IgD-negative memory B cell (primary cell): Measurements from ENCODE around the gene MDGA2. TPM values are rescaled to one million over a fixed set of nuclear protein-coding genes. Genes with fewer than 3 reads are reported as not detected.
"Not testable (repeated sequence)": the region's sequence is repeated elsewhere in the genome, so short reads cannot be mapped to it uniquely, and the experiment has no call there.

Source experiments
- H3K27ac Mint-ChIP-seq, 3 donors: one replicate each; pipeline ENCODE4 v1.8.0; 2020 to 2022; ENCODE audit warnings: mild to moderate bottlenecking in 3 of 3, mixed read lengths in 3 of 3, moderate library complexity in 1 of 3
- H3K27me3 Mint-ChIP-seq: one replicate; pipeline ENCODE4 v1.8.0; 2021; ENCODE audit warnings: mixed read lengths
- H3K36me3 Mint-ChIP-seq: one replicate; pipeline ENCODE4 v1.8.0; 2020; ENCODE audit warnings: mild to moderate bottlenecking, mixed read lengths
- H3K4me1 Mint-ChIP-seq, 3 donors: one replicate each; pipeline ENCODE4 v1.8.0; 2020 to 2022; ENCODE audit warnings: mixed read lengths in 3 of 3, mild to moderate bottlenecking in 1 of 3
- H3K4me3 Mint-ChIP-seq, 4 donors: one replicate each; pipeline ENCODE4 v1.8.0; 2020 to 2022; ENCODE audit warnings: mild to moderate bottlenecking in 4 of 4, mixed read lengths in 4 of 4, moderate library complexity in 3 of 4
- H3K9me3 Mint-ChIP-seq, 3 donors: one replicate each; pipeline ENCODE4 v1.8.0; 2020 to 2021; ENCODE audit warnings: mixed read lengths in 3 of 3, mild to moderate bottlenecking in 1 of 3
- polyA plus RNA-seq: library from polyadenylated mRNA; unstranded; fragments of 300-500 nt; fragmentation: Illumina TruSeq; gene quantifications from one replicate; pipeline ENCODE4 v1.2.3, GENCODE V29; 2021

MDGA2 gene
- polyA plus RNA-seq, 1 donor from 2014 or later, result not detected

DNA sequence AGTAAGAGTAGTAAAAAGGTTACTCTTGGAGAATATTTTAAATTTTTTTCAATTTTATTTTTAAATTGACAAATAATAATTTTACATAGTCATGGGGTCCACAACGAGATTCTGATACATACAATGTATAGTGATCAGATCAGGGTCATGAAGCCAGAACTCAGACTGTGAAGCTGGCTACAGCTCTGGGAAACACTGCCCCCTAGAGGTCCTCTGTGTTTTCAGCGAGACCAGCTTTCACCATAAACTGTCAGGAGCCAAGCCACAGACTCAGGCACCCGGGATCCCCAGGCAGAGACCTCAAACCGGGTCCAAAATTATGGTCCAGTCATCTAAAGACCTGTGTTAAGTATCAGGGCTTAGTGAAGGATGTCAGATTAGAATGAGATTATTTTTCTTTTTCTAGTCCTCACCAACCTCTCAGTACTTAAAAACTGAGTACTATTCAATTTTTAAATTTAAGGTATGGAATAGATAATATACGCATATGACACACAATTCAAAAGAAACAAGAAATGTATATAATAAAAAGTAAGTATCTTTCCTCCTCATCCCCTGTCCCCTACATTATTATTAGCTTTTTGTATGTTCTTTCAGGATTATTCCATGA, 397.1 kb downstream of the MDGA2 start:
- H3K27ac Mint-ChIP-seq, result no peak overlapping the region
- H3K4me1 Mint-ChIP-seq, result no peaks in the 10 kb centered on the region
- H3K4me3 Mint-ChIP-seq, result no peak overlapping the region
- H3K36me3 Mint-ChIP-seq, result no peaks in the 10 kb centered on the region
- H3K27me3 Mint-ChIP-seq, result no peaks in the 10 kb centered on the region
- peaks cover 0 to 4% (median 2%) of the 10 kb centered on the region in 3 donors for H3K9me3 Mint-ChIP-seq

DNA sequence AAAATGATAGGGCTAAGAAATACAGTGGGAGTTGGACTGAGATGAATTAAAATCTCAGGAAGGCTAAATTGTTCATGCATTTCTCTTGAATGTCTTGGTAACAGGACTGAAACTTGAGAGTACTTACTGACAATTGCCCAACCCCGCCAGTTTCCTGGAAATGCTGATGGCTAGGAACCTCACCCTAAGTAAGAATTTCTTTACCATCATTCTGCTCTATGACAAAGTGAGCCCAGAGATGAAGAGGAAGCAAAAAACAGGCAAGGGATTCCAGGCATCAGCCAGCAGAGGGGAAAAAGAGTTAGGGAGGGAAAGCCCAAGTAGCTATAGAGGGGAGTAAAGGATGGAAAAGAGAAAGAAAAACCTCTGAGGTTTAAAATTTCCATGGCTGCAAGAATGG, 397.7 kb downstream of the MDGA2 start:
- H3K4me1 Mint-ChIP-seq, result no peaks in the 10 kb centered on the region
- H3K9me3 Mint-ChIP-seq, result peaks cover 0 to 2% (median 0%) of the 10 kb centered on the region in 3 donors
- no peaks in the 10 kb centered on the region for H3K27me3 Mint-ChIP-seq
- no peak overlapping the region for H3K4me3 Mint-ChIP-seq
- no peak overlapping the region for H3K27ac Mint-ChIP-seq
- H3K36me3 Mint-ChIP-seq, result no peaks in the 10 kb centered on the region

DNA sequence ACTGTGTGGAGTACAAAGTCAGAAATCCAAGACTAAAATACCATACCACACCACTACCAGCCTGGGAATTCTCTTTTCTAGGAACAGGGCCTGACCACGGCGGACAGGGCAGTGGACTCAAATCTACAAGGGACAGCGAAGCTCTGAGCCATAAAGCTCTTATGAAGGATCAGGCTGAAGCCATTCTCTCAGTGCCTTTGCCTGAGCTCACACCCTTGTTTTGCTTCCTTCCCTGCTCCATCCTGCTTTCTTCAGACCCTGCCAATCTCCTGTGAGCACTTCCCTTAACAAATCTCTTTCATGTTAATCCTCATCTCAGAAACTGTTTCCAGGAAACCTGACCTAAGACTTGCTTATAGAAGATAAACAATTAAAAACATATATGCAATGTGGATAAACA, 398.5 kb downstream of the MDGA2 start:
- H3K4me1 Mint-ChIP-seq, result no peaks in the 10 kb centered on the region
- H3K36me3 Mint-ChIP-seq, result no peaks in the 10 kb centered on the region
- no peaks in the 10 kb centered on the region for H3K27me3 Mint-ChIP-seq

DNA sequence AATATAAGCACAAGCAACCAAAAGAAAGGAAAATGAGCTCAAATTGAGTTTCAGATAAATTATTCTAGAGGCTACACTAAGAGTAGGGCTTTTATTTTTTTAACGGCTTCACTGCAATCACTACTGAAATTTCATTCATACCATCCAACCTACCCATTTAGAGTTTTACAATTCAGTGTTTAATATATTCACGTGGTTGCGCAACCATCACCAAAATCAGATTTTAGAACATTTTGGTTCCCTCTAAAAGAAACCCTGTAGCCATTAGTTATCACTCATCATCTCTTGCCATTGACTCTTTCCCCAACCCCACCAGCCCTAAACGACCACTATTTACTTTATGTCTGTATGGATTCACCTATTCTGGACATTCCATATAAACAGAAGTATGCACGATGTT, 401.5 kb downstream of the MDGA2 start:
- H3K27me3 Mint-ChIP-seq, result no peaks in the 10 kb centered on the region
- H3K36me3 Mint-ChIP-seq, result no peaks in the 10 kb centered on the region
- H3K9me3 Mint-ChIP-seq, result peaks cover 0 to 2% (median 0%) of the 10 kb centered on the region in 3 donors
- H3K27ac Mint-ChIP-seq, result no peak overlapping the region
- no peak overlapping the region for H3K4me3 Mint-ChIP-seq
- no peaks in the 10 kb centered on the region for H3K4me1 Mint-ChIP-seq

More for the DNA sequence above, 398.5 kb downstream of the MDGA2 start:
- Mint-ChIP-seq H3K9me3 (peaks cover 0 to 2% (median 0%) of the 10 kb centered on the region in 3 donors), H3K4me3 (no peak overlapping the region), H3K27ac (no peak overlapping the region)

DNA sequence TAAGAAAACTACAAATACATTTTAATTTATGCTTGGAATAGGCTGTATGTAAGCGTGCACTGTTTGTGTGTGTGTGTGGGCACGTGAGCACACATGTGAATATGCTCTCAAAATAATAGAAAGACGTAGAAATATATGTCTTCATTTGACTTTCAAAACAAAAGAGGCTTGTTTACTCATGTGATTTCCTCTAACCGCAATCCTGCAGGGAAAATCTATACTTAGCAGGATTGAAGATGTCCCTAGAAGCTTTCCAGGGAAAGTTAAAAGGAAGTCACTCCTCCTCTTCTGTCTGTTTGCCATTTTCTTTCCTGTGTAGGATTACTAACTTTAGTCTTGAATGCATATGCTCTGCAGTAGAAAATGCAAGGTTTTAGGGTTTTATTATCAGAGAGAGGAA, 404.7 kb downstream of the MDGA2 start:
- H3K27me3 Mint-ChIP-seq, result no peaks in the 10 kb centered on the region
- peaks cover 0 to 3% (median 0%) of the 10 kb centered on the region in 3 donors for H3K9me3 Mint-ChIP-seq
- no peak overlapping the region for H3K4me3 Mint-ChIP-seq
- H3K4me1 Mint-ChIP-seq, result no peaks in the 10 kb centered on the region
- H3K36me3 Mint-ChIP-seq, result no peaks in the 10 kb centered on the region
- no peak overlapping the region for H3K27ac Mint-ChIP-seq

DNA sequence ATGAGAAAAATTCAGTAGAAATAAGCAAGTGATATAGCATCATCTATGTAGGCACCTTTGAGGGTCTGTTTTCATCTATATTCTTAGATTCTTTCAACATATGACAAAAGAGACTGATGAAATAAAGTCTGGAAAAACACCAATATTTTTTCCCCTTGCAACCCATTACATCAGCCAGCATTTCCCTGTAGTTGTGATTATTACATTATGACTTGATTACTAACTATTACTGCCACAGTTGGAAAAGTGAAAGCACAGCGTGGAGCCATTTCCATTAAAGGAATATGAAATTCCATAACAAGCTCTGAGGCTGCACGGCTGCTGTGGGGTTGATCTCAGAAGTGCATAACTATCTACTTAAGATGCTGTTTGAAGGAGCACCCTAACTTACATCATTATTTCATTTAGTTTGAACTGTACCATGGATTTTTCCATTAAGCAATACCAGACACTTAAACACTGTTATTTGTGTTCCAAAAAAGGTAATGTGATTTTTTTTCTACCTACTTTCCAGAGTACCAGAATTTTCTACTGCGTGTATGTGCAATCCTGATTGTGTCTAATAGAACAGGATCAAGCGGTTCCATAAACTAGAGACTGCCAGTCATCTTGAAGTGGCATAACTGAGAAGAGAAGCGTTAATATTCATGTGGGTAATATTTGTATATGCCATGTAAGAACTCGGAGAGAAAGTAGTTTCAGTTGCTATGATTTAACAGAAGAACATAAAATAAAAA, 405.5 kb downstream of the MDGA2 start:
- Mint-ChIP-seq H3K27ac (no peak overlapping the region), H3K9me3 (peaks cover 0 to 3% (median 0%) of the 10 kb centered on the region in 3 donors), H3K4me1 (no peaks in the 10 kb centered on the region), H3K27me3 (no peaks in the 10 kb centered on the region), H3K36me3 (no peaks in the 10 kb centered on the region), H3K4me3 (no peak overlapping the region)

DNA sequence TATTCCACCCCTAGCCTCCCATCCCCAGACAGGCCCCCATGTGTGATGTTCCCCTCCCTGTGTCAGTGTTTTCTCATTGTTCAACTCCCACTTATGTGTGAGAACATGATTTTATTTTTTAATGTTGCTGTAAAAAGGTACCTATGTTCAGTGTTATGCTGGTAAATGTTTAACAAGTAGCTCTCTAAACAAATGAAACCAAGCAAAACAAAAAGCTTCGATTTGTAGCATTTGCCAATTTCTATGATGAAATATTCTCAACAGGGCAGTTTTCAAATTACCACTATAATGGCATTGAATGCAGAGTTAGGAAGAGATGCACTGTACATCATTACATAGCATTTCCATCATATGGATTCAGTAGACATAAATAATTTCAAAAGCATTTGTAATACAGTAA, 410.6 kb downstream of the MDGA2 start:
- Mint-ChIP-seq H3K4me3 (no peak overlapping the region), H3K9me3 (peaks cover 0 to 3% (median 0%) of the 10 kb centered on the region in 3 donors), H3K4me1 (no peaks in the 10 kb centered on the region), H3K27ac (no peak overlapping the region), H3K36me3 (no peaks in the 10 kb centered on the region), H3K27me3 (no peaks in the 10 kb centered on the region)

DNA sequence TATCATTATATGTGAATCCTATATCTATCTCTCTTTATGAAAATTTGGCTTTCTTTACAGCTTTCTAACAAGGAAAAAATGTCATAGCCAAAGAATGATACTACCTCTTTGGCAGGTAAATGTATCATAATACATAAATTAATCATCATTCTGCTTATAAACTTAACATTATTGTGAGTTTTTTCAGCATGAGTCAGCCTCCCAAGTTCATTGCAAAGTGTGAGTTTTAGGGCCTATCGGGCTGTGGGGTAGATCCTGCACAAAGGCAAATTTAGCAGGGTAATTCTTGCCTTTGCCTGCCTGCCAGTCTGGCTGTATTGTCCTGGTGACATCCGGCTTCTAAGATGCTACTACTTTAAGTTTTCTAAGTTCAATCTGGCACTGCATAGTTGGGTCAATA, 412.6 kb downstream of the MDGA2 start:
- Mint-ChIP-seq H3K4me3 (no peak overlapping the region), H3K27ac (no peak overlapping the region), H3K36me3 (no peaks in the 10 kb centered on the region), H3K4me1 (no peaks in the 10 kb centered on the region), H3K27me3 (no peaks in the 10 kb centered on the region), H3K9me3 (no peaks in the 10 kb centered on the region)

DNA sequence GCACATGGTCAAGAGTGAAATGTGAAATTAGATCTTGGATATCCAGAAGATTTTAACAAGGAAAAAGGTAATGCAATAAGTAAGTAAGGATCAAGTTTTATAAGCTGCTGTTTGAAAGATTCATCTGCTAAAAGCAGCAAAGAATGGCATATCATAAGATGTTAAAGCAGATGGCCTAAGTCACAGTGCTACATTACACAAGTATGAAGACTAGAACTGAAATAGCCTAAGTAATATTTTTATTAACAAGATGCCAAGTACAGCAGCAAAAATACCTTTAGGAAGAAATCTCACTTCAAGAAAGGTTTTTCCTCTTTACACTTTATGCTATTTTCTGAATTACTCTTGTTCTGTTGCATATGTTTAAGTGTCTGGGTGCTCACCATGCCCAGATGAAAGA, 414.1 kb downstream of the MDGA2 start:
- no peaks in the 10 kb centered on the region for H3K27me3 Mint-ChIP-seq
- H3K4me1 Mint-ChIP-seq, result no peaks in the 10 kb centered on the region
- H3K9me3 Mint-ChIP-seq, result peaks cover 0 to 1% (median 0%) of the 10 kb centered on the region in 3 donors
- H3K4me3 Mint-ChIP-seq, result no peak overlapping the region
- no peaks in the 10 kb centered on the region for H3K36me3 Mint-ChIP-seq
- no peak overlapping the region for H3K27ac Mint-ChIP-seq

DNA sequence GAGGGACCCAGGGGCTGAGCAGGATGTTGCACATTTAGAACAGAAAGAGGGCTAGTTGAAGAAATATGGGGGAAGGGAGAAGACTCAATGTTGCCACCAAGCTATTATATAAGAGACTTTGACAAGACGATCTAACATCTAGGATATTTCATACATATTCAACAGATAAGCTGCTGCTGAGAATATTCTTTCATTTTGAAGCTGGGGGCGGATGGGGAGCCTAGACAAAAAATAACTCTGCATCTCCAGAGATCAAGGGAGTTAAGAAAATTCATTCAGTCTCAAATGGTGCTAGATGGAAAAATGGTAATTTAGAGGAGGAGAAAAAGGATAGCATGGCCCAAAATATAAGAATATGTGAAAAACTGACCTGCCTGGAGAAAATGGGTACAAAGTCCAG, 415.6 kb downstream of the MDGA2 start:
- Mint-ChIP-seq H3K27ac (no peak overlapping the region), H3K9me3 (peaks cover 0 to 4% (median 1%) of the 10 kb centered on the region in 3 donors)

DNA sequence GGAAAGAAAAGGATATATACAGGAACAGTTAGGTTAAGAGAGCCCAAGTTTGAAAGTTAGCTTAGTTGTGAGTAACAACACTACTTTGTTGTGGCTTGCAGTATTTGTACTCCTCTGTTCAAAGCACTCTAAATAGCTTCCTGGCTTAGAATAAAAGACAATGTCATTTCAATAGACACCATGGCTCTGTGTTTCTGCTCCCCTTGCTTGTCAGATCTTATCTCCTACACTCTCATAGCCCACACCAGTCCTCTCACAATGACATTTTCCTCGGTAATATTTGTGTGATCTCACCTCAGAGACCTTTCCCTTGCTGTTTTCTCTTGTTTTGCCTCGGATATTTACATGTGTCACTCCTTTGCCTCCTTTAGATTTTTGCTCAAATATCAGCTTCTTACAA, 418.4 kb downstream of the MDGA2 start:
- Mint-ChIP-seq H3K36me3 (no peaks in the 10 kb centered on the region), H3K27ac (no peak overlapping the region), H3K4me1 (no peaks in the 10 kb centered on the region), H3K27me3 (no peaks in the 10 kb centered on the region), H3K4me3 (no peak overlapping the region), H3K9me3 (peaks cover 1 to 10% (median 6%) of the 10 kb centered on the region in 3 donors)

More for the DNA sequence above, 415.6 kb downstream of the MDGA2 start:
- Mint-ChIP-seq H3K36me3 (no peaks in the 10 kb centered on the region), H3K4me3 (no peak overlapping the region), H3K27me3 (no peaks in the 10 kb centered on the region), H3K4me1 (no peaks in the 10 kb centered on the region)

DNA sequence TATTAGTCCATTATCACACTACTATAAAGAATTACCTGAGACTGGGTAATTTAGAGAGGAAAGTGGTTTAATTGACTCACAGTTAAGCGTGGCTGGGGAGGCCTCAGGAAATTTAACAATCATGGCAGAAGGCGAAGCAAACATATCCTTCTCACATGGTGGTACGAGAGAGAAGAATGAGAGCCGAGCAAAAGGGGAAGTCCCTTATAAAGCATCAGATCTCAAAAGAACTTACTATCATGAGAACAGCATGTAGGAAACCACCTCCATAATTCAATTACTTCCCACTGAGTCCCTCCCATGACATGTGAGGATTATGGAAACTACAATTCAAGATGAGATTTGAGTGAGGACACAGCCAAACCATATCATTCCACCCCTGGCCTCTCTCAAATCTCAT, 422.6 kb downstream of the MDGA2 start:
- Mint-ChIP-seq H3K36me3 (no peaks in the 10 kb centered on the region), H3K27ac (no peak overlapping the region), H3K27me3 (no peaks in the 10 kb centered on the region), H3K4me3 (no peak overlapping the region), H3K9me3 (peaks cover 3 to 14% (median 8%) of the 10 kb centered on the region in 3 donors), H3K4me1 (peaks cover 0 to 2% (median 0%) of the 10 kb centered on the region in 3 donors)

DNA sequence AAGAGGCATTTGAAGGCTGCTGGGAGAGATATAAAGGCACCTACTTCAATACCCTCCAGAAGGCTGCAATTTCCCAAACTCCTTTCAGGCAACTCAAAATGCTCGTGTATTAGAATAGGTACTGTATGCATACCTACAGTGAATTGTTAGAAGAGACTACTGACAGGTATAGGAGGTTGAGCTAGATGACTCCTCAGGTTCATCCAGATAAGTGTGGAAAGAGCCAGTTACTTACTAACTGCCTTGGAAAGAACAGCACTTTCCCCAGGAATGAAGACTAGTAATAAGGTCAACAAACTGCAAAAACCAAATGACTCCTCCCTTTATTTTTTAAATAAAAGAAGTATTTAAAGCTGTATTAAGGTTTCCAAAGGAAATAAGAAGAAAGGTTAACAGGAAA, 429.0 kb downstream of the MDGA2 start:
- Mint-ChIP-seq H3K9me3 (peaks cover 2 to 4% (median 2%) of the 10 kb centered on the region in 3 donors), H3K4me3 (no peak overlapping the region), H3K36me3 (no peaks in the 10 kb centered on the region), H3K27ac (no peak overlapping the region), H3K27me3 (no peaks in the 10 kb centered on the region), H3K4me1 (peaks cover 0 to 2% (median 0%) of the 10 kb centered on the region in 3 donors)

DNA sequence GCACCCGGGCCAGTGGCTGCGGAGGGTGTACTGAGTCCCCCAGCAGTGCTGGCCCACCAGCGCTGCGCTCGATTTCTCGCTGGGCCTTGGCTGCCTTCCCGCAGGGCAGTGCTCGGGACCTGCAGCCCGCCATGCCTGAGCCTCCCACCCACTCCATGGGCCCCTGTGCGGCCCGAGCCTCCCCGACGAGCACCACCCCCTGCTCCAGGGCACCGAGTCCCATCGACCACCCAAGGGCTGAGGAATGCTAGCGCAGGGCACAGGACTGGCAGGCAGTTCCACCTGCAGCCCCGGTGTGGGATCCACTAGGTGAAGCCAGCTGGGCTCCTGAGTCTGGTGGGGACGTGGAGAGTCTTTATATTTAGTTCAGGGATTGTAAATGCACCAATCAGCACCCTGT, 432.8 kb downstream of the MDGA2 start:
- H3K27me3 Mint-ChIP-seq, H3K4me3 Mint-ChIP-seq, H3K9me3 Mint-ChIP-seq, H3K4me1 Mint-ChIP-seq, H3K36me3 Mint-ChIP-seq, H3K27ac Mint-ChIP-seq: not testable (repeated sequence)

DNA sequence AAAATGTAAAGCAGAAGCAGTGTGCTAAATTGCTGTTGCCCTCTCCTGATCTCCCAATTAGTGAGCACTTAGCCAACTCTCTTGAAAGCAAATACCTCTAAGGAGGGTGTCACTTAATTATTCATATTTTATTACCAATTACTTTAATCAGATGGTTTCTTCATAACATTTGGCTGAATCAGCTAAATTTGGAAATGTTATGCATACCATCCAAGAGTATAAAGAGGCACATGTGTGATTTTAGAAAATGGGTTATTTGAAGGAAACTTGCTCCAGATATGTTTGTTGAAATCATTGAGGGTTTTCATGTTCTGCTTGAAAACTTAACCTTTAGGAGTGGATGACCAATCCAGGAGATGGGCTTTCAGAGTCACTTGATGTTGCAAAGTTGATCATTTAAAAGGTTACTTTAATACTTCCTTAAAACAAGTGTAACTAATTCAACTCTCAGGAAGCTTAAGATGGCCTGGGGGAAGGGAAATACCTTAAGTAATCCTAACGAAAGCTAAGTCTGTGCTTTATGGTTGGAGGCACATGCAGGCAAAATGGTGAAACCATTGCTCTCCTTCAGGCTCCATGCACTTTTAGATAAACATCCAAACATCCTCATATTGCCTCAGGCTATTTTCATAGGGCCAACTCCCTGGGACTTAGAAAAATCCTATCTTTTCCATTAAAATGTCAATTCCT, 434.5 kb downstream of the MDGA2 start:
- Mint-ChIP-seq H3K4me3 (no peak overlapping the region), H3K27ac (no peak overlapping the region), H3K4me1 (no peaks in the 10 kb centered on the region), H3K36me3 (no peaks in the 10 kb centered on the region), H3K27me3 (no peaks in the 10 kb centered on the region), H3K9me3 (no peaks in the 10 kb centered on the region)
